ENCODE measurements around the gene ZBED6.

DNA sequence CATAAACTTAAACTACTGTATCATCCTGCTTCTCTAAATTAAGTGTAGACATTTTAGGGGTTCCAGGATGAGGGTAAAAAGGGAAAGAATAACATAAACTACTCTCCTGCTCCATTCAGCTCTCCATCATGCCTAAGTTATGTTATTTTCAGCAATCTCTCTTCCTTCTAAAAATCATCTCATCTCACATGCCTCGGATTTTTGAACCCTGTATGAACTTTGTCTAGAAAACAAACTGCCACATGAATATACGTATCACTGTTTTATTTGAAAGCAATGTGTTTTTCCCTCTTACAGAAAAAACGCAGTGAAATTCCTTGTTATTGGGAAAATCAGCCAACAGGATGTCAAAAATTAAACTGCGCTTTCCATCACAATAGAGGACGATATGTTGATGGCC, 32.6 kb downstream of the ZBED6 start:
- TF ChIP-seq POLR2A (IDR thresholded peaks at IDR 0.05; ENCODE audit: low read length) (no peak), GATA1 (IDR thresholded peaks at IDR 0.05; ENCODE audit: low read depth, low read length) (no peak)
